Activated effector memory CD4-positive, alpha-beta T cell treated with anti-CD3 and anti-CD28 coated beads, Interleukin-2, amount 50 U/mL, for 16 hours (primary cell): Measurements from ENCODE around the gene PTPDC1.
A peak's percentile ranks its signal among the peaks of the same experiment; 100 is the strongest.
"Not testable (repeated sequence)": the region's sequence is repeated elsewhere in the genome, so short reads cannot be mapped to it uniquely, and the experiment has no call there.

Experiments
- DNase-seq: peaks from one replicate; pipeline ENCODE4 v3.0.0-alpha.2; 2020

PTPDC1 gene

GRCh38 chr9:94084314-94084713 lies at the start of gene PTPDC1:
PTPDC1 (plus strand) TSS chr9:94084464; CDS start chr9:94084531, 67 bp downstream.
- DNase-seq, result no peak

- DNase-seq, result no peak
Measured at GRCh38 chr9:94034511-94034910, 49.8 kb upstream of the PTPDC1 start.

- DNase-seq, result no peak
Measured at GRCh38 chr9:94039786-94040185, 44.5 kb upstream of the PTPDC1 start.

GRCh38 chr9:94042516-94043360 lies 41.5 kb upstream of the PTPDC1 start:
- DNase-seq, result no peak

GRCh38 chr9:94054716-94055115 lies 29.5 kb upstream of the PTPDC1 start:
- no peak for DNase-seq

- no peak for DNase-seq
Measured at GRCh38 chr9:94056442-94056974, 27.8 kb upstream of the PTPDC1 start.

GRCh38 chr9:94057918-94058317 lies 26.3 kb upstream of the PTPDC1 start:
- DNase-seq, result no peak

- DNase-seq, result no peak
Measured at GRCh38 chr9:94061864-94062263, 22.4 kb upstream of the PTPDC1 start.

- peak; percentile 88 for DNase-seq
Measured at GRCh38 chr9:94065535-94065961, 18.7 kb upstream of the PTPDC1 start.

GRCh38 chr9:94068257-94068656 lies 16.0 kb upstream of the PTPDC1 start:
- DNase-seq, result no peak

- no peak for DNase-seq
Measured at GRCh38 chr9:94076557-94076956, 7.7 kb upstream of the PTPDC1 start.

GRCh38 chr9:94078086-94078485 lies 6.2 kb upstream of the PTPDC1 start:
- DNase-seq, result no peak

GRCh38 chr9:94079236-94079635 lies 5.0 kb upstream of the PTPDC1 start:
- DNase-seq, result no peak

GRCh38 chr9:94080249-94080648 lies 4.0 kb upstream of the PTPDC1 start:
- DNase-seq, result no peak

GRCh38 chr9:94081435-94081834 lies 2.8 kb upstream of the PTPDC1 start:
- DNase-seq, result no peak

GRCh38 chr9:94081864-94082463 lies 2.3 kb upstream of the PTPDC1 start:
- no peak for DNase-seq

GRCh38 chr9:94082553-94082952 lies 1.7 kb upstream of the PTPDC1 start:
- DNase-seq, result no peak

GRCh38 chr9:94082956-94083355 lies 1.3 kb upstream of the PTPDC1 start:
- no peak for DNase-seq

- no peak for DNase-seq
Measured at GRCh38 chr9:94083384-94083783, 880 bp upstream of the PTPDC1 start.

- no peak for DNase-seq
Measured at GRCh38 chr9:94085062-94085639, 887 bp downstream of the PTPDC1 start.

GRCh38 chr9:94086486-94087345 lies 2.5 kb downstream of the PTPDC1 start:
- DNase-seq, result no peak

GRCh38 chr9:94094219-94095145 lies 10.2 kb downstream of the PTPDC1 start:
- not testable (repeated sequence) for DNase-seq
